GM23248 (cell line): Measurements from ENCODE around the gene EBLN2.

Experiments
- EZH2 ChIP-seq: fragments of 200-600 bp; sonication (generic); IDR thresholded peaks from 2 replicates; pipeline ENCODE4 v1.6.1; 2018; ENCODE audit warnings: antibody characterized with exemption, mild to moderate bottlenecking; ENCODE audit not compliant: insufficient read depth, poor library complexity, severe bottlenecking
- EZH2phosphoT487 ChIP-seq: fragments of 200-600 bp; sonication (generic); IDR thresholded peaks from 2 replicates; pipeline ENCODE4 v1.6.1; 2018; ENCODE audit warnings: antibody characterized with exemption, moderate library complexity, mild to moderate bottlenecking, low read depth; ENCODE audit not compliant: insufficient read depth

DNA sequence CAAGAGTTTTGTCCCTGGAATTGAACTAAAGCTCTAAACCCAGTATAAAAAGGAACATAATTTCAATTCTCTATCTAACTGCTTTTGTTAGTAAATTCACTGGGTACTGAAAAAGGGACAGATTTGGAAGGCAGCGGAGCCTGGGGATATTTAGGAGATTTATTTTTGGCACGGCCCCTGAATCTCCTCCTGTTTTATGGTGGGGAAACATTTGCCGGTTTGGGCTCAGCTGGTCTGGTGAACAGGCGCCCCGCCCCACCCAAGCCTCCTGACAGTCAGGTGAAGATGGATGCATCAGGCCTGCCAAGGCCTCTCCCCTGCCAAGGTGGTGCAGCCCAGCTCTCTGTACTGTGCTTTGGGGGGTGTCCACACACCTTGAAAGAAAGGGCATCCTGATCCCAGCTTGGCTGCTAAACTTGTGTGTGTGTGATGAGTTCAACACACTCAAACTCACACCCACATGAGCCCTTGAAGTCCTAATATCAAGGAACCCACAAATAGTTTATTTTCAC, 46.3 kb downstream of the EBLN2 start:
- TF ChIP-seq EZH2phosphoT487 (no peak), EZH2 (no peak)
